Left ventricle myocardium inferior (tissue), 1 donor: ENCODE measurements around the gene CCZ1B. TPM values are rescaled to one million over a fixed set of nuclear protein-coding genes. Genes with fewer than 3 reads are reported as not detected.

Source experiments
- total RNA-seq: library from RNA; stranded (reverse); fragmentation: NEBNext Ultra II Directional; extraction: Animal tissue kit (Norgen Biotek cat#: 25700); gene quantifications from one replicate; pipeline ENCODE4 v1.2.1, GENCODE V29; 2021
- donor health status: DM: no; HTN: yes; CAD: no; lungs with severe emphysema.

The CCZ1B gene
- total RNA-seq, 1 donor from 2014 or later = 27.3 TPM

Other genes starting within 250 kb of the CCZ1B start
- gene ZDHHC4, start 248.8 kb downstream of the CCZ1B start, total RNA-seq = 36.7 TPM
- gene INTS15, start 236.3 kb downstream of the CCZ1B start, total RNA-seq = 14.4 TPM
- 15.0 TPM for gene ZNF853, start 210.7 kb downstream of the CCZ1B start, total RNA-seq
- 17.7 TPM for gene ZNF316, start 189.0 kb downstream of the CCZ1B start, total RNA-seq
- gene ZNF12, start 119.3 kb downstream of the CCZ1B start, total RNA-seq = 14.2 TPM
- gene RSPH10B2, start 72.2 kb downstream of the CCZ1B start, total RNA-seq = not detected